ENCODE measurements around the gene AUTS2.
A peak's percentile ranks its signal among the peaks of the same experiment; 100 is the strongest.

AUTS2 gene

GRCh38 chr7:70210200-70210935, 612.1 kb downstream of the AUTS2 start:
- H3K4me3 ChIP-seq (ENCODE audit: low read depth, low read length) = no peak overlapping the region
- ChIA-PET POLR2A (no interaction called here), CTCF (no interaction called here)
- no peak for TF ChIP-seq CTCF (IDR thresholded peaks at IDR 0.05; ENCODE audit: insufficient read depth, low read length, missing control alignments)
- no peak for DNase-seq (ENCODE audit: low read depth, low spot score)

GRCh38 chr7:70210936-70211310, 612.6 kb downstream of the AUTS2 start:
- H3K4me3 ChIP-seq (ENCODE audit: low read depth, low read length) = no peak overlapping the region
- DNase-seq (ENCODE audit: low read depth, low spot score) = no peak
- ChIA-PET POLR2A (no interaction called here), CTCF (no interaction called here)
- no peak for TF ChIP-seq CTCF (IDR thresholded peaks at IDR 0.05; ENCODE audit: insufficient read depth, low read length, missing control alignments)

- CTCF ChIA-PET = no interaction called here
- no peak for DNase-seq (ENCODE audit: low read depth, low spot score)
- TF ChIP-seq CTCF (IDR thresholded peaks at IDR 0.05; ENCODE audit: insufficient read depth, low read length, missing control alignments) = no peak
- POLR2A ChIA-PET = no interaction called here
- H3K4me3 ChIP-seq (ENCODE audit: low read depth, low read length) = no peak overlapping the region
These were observed 614.0 kb downstream of the AUTS2 start for GRCh38 chr7:70212281-70212680.

GRCh38 chr7:70214071-70214470, 615.8 kb downstream of the AUTS2 start:
- H3K4me3 ChIP-seq (ENCODE audit: low read depth, low read length) = no peak overlapping the region
- CTCF ChIA-PET = interaction anchor here (1.4 to 1.7 kb wide), 2 partner anchors 19 to 484 kb away, joined by 4 to 8 read pairs; no protein-coding TSS in a partner anchor

GRCh38 chr7:70215491-70215890, 617.2 kb downstream of the AUTS2 start:
- no peak for TF ChIP-seq CTCF (IDR thresholded peaks at IDR 0.05; ENCODE audit: insufficient read depth, low read length, missing control alignments)
- ChIA-PET CTCF (interaction anchor here (1.7 to 1.8 kb wide), 2 partner anchors 10 to 483 kb away, joined by 7 to 8 read pairs; no protein-coding TSS in a partner anchor), POLR2A (no interaction called here)
- peak; percentile 57 for DNase-seq (ENCODE audit: low read depth, low spot score)
- no peak overlapping the region for H3K4me3 ChIP-seq (ENCODE audit: low read depth, low read length)

More at GRCh38 chr7:70214071-70214470, 615.8 kb downstream of the AUTS2 start:
- no peak for DNase-seq (ENCODE audit: low read depth, low spot score)
- POLR2A ChIA-PET = no interaction called here
- no peak for TF ChIP-seq CTCF (IDR thresholded peaks at IDR 0.05; ENCODE audit: insufficient read depth, low read length, missing control alignments)

- no peak for DNase-seq (ENCODE audit: low read depth, low spot score)
- CTCF ChIA-PET = no interaction called here
- TF ChIP-seq CTCF (IDR thresholded peaks at IDR 0.05; ENCODE audit: insufficient read depth, low read length, missing control alignments) = no peak
- POLR2A ChIA-PET = no interaction called here
- H3K4me3 ChIP-seq (ENCODE audit: low read depth, low read length) = no peak overlapping the region
These were observed 619.3 kb downstream of the AUTS2 start for GRCh38 chr7:70217571-70217970.
